ENCODE data around the gene HIRIP3.

- TF ChIP-seq CTCF (IDR thresholded peaks at IDR 0.05; ENCODE audit: control extremely low read depth in 1 of 3, insufficient read depth in 1 of 3, low read depth in 1 of 3, low read length in 3 of 3): no peak
- no peak for TF ChIP-seq YY1 (IDR thresholded peaks at IDR 0.05; ENCODE audit: low read depth, low read length)
- TF ChIP-seq POLR2A (IDR thresholded peaks at IDR 0.05; ENCODE audit: control extremely low read depth in 1 of 2, low read depth in 2 of 2, low read length in 2 of 2): no peak
- no peak for TF ChIP-seq FOSL1 (IDR thresholded peaks at IDR 0.05; ENCODE audit: insufficient read depth, low read depth, low read length)
Observed at GRCh38 chr16:29972992-29973383, 22.4 kb downstream of the HIRIP3 start.
